SK-N-SH (cell line): ENCODE measurements around the gene NDN. TPM values are rescaled to one million over a fixed set of nuclear protein-coding genes. Genes with fewer than 3 reads are reported as not detected.

Experiments used
- CTCF ChIA-PET: fragments of 300-600, 350-600 bp; formaldehyde crosslinking; extraction: SDS; loops from one replicate; lab custom pipeline; 2021; lab: Yijun Ruan, JAX
- POLR2A ChIA-PET: fragments of 350-600 bp; sonication (Branson Sonifier 250); formaldehyde crosslinking; extraction: SDS; loops from one replicate; lab custom pipeline; 2020; ENCODE audit warnings: antibody characterized with exemption, inconsistent platforms; lab: Yijun Ruan, JAX
- DNase-seq: peaks from one replicate; pipeline ENCODE4 v3.0.0; 2012
- H2AFZ ChIP-seq: fragments of 200-600 bp; sonication (generic); 2 replicates; pipeline ENCODE4 v1.8.1; 2016; ENCODE audit warnings: antibody characterized with exemption, mild to moderate bottlenecking, low read depth
- H3F3A ChIP-seq: fragments of 200-600 bp; sonication (generic); replicated peaks from 2 replicates; pipeline ENCODE3; 2016; ENCODE audit warnings: antibody characterized with exemption, mild to moderate bottlenecking; ENCODE audit not compliant: insufficient read depth
- H3K27ac ChIP-seq, 2 experiments: fragments of 200-500 bp in 1 of 2; fragments of 200-600 bp in 1 of 2; sonication (Bioruptor generic) in 1 of 2; sonication (generic), shearing (Covaris generic) in 1 of 2; 2 replicates each; pipeline versions ENCODE4 v1.5.1 to v1.6.1; 2014 to 2016; ENCODE audit warnings: low read depth in 2 of 2, inconsistent platforms in 1 of 2, low read length in 1 of 2, mild to moderate bottlenecking in 1 of 2, mixed read lengths in 1 of 2
- H3K27me3 ChIP-seq: fragments of 200-600 bp; sonication (generic), shearing (Covaris generic); 2 replicates; pipeline ENCODE4 v1.6.1; 2016; ENCODE audit warnings: mixed run types; ENCODE audit not compliant: insufficient read depth
- H3K36me3 ChIP-seq, 2 experiments: fragments of 200-500 bp in 1 of 2; fragments of 200-600 bp in 1 of 2; sonication (Bioruptor generic) in 1 of 2; sonication (generic) in 1 of 2; replicated peaks in 1 of 2; 2 replicates each; pipeline versions ENCODE3 to v1.5.1; 2014 to 2016; ENCODE audit warnings: low read length in 1 of 2, mild to moderate bottlenecking in 1 of 2; ENCODE audit not compliant: insufficient read depth in 2 of 2, control insufficient read depth in 1 of 2
- H3K4me1 ChIP-seq, 2 experiments: fragments of 200-500 bp in 1 of 2; fragments of 200-600 bp in 1 of 2; sonication (Bioruptor generic) in 1 of 2; sonication (generic), shearing (Covaris generic) in 1 of 2; 2 replicates each; pipeline versions ENCODE4 v1.5.1 to v1.6.1; 2014 to 2016; ENCODE audit warnings: low read depth in 1 of 2, low read length in 1 of 2, mixed run types in 1 of 2; ENCODE audit not compliant: insufficient read depth in 2 of 2, control insufficient read depth in 1 of 2
- H3K4me2 ChIP-seq: fragments of 200-600 bp; sonication (generic), shearing (Covaris generic); 2 replicates; pipeline ENCODE4 v1.6.1; 2017; ENCODE audit warnings: mixed run types
- H3K4me3 ChIP-seq, 2 experiments: fragments of 200-500 bp in 1 of 2; fragments of 200-600 bp in 1 of 2; sonication (Bioruptor generic) in 1 of 2; sonication (generic), shearing (Covaris generic) in 1 of 2; 2 replicates each; pipeline versions ENCODE4 v1.5.1 to v1.8.1; 2014 to 2016; ENCODE audit warnings: low read depth in 2 of 2, inconsistent platforms in 1 of 2, low read length in 1 of 2, mild to moderate bottlenecking in 1 of 2, mixed read lengths in 1 of 2, moderate library complexity in 1 of 2
- H3K79me2 ChIP-seq: fragments of 200-600 bp; sonication (generic); 2 replicates; pipeline ENCODE4 v1.8.1; 2017; ENCODE audit warnings: mild to moderate bottlenecking; ENCODE audit not compliant: insufficient read depth
- H3K9ac ChIP-seq: fragments of 200-600 bp; sonication (generic); 2 replicates; pipeline ENCODE4 v1.6.1; 2017; ENCODE audit warnings: mixed run types
- H3K9me2 ChIP-seq: fragments of 200-600 bp; sonication (generic); 2 replicates; pipeline ENCODE4 v1.6.1; 2017; ENCODE audit warnings: mixed run types
- H3K9me3 ChIP-seq: fragments of 200-600 bp; sonication (generic); 2 replicates; pipeline ENCODE4 v1.6.1; 2017; ENCODE audit warnings: mixed run types, mild to moderate bottlenecking, moderate library complexity
- H4K20me1 ChIP-seq: fragments of 200-600 bp; sonication (generic); 2 replicates; pipeline ENCODE4 v1.6.1; 2017; ENCODE audit warnings: mild to moderate bottlenecking, mixed run types; ENCODE audit not compliant: insufficient read depth
- CTCF ChIP-seq: fragments of 200-600 bp; sonication (generic); IDR thresholded peaks from 2 replicates; pipeline ENCODE4 v1.6.1; 2017; ENCODE audit warnings: antibody characterized with exemption, mild to moderate bottlenecking, moderate library complexity
- ELF1 ChIP-seq: IDR thresholded peaks from 2 replicates; pipeline ENCODE4 v1.4.0; 2012
- EP300 ChIP-seq, 2 experiments: IDR thresholded peaks; 2 replicates each; pipeline versions ENCODE4 v1.4.0 to v1.6.1; 2012; ENCODE audit warnings: borderline replicate concordance in 1 of 2, low read depth in 1 of 2, low read length in 1 of 2
- EZH2phosphoT487 ChIP-seq: fragments of 200-600 bp; sonication (generic); IDR thresholded peaks from 2 replicates; pipeline ENCODE4 v1.6.1; 2017; ENCODE audit warnings: low read depth, mixed run types, mild to moderate bottlenecking, antibody characterized with exemption, moderate library complexity, borderline replicate concordance
- FOXJ3 ChIP-seq: sonication (generic); formaldehyde crosslinking; IDR thresholded peaks from 2 replicates; pipeline ENCODE4 v1.5.1; 2020; ENCODE audit warnings: mild to moderate bottlenecking, missing genetic modification reagents
- GABPA ChIP-seq: IDR thresholded peaks from 2 replicates; pipeline ENCODE4 v1.4.0; 2012; ENCODE audit warnings: low read depth, mild to moderate bottlenecking
- GATA2 ChIP-seq: sonication (generic); formaldehyde crosslinking; IDR thresholded peaks from 2 replicates; pipeline ENCODE4 v1.5.0; 2020; ENCODE audit warnings: mild to moderate bottlenecking, missing genetic modification reagents
- JUND ChIP-seq: IDR thresholded peaks from 2 replicates; pipeline ENCODE4 v1.4.0; 2012
- MAX ChIP-seq: IDR thresholded peaks from 2 replicates; pipeline ENCODE4 v1.4.0; 2012; ENCODE audit warnings: low read depth
- MEF2A ChIP-seq: IDR thresholded peaks from 2 replicates; pipeline ENCODE4 v1.4.0; 2012; ENCODE audit warnings: low read depth, borderline replicate concordance
- MXI1 ChIP-seq: IDR thresholded peaks from 2 replicates; pipeline ENCODE4 v1.6.1; 2012; ENCODE audit warnings: mild to moderate bottlenecking, low read depth, low read length, improper control_type of control experiment
- POLR2AphosphoS5 ChIP-seq: IDR thresholded peaks from 2 replicates; pipeline ENCODE4 v1.6.1; 2012; ENCODE audit warnings: low read depth, low read length
- RFX5 ChIP-seq: IDR thresholded peaks from 2 replicates; pipeline ENCODE4 v1.6.1; 2012; ENCODE audit warnings: mild to moderate bottlenecking, improper control_type of control experiment, low read length
- SIN3A ChIP-seq: IDR thresholded peaks from 2 replicates; pipeline ENCODE4 v1.6.1; 2012; ENCODE audit warnings: low read depth, mild to moderate bottlenecking, low read length, moderate library complexity, borderline replicate concordance
- SMC3 ChIP-seq: IDR thresholded peaks from 2 replicates; pipeline ENCODE4 v1.6.1; 2012; ENCODE audit warnings: low read depth, low read length, improper control_type of control experiment
- TAF1 ChIP-seq: IDR thresholded peaks from 2 replicates; pipeline ENCODE4 v1.6.1; 2012; ENCODE audit warnings: low read depth, mild to moderate bottlenecking, low read length, moderate library complexity, borderline replicate concordance
- TEAD4 ChIP-seq: IDR thresholded peaks from 2 replicates; pipeline ENCODE4 v1.4.0; 2012; ENCODE audit warnings: mild to moderate bottlenecking, borderline replicate concordance; ENCODE audit not compliant: insufficient read depth
- USF1 ChIP-seq: IDR thresholded peaks from 2 replicates; pipeline ENCODE4 v1.4.0; 2012; ENCODE audit warnings: low read depth, borderline replicate concordance
- WGBS: methylation state at CpG from one replicate; pipeline ENCODE4 v1.1.6; 2017; ENCODE audit warnings: low lambda C conversion rate; 5-methylcytosine and 5-hydroxymethylcytosine counted together
- polyA plus RNA-seq, 3 experiments: library from polyadenylated mRNA; depleted of rRNA; stranded (reverse); fragments of >200 nt; gene quantifications; 2 replicates each; pipeline ENCODE4 v1.2.3, GENCODE V29; 2012
- TF ChIP-seq, protein P1 (sequence below): fragments of 150-350 bp; IDR thresholded peaks from 2 replicates; pipeline ENCODE4 v1.6.1; 2017; ENCODE audit warnings: antibody characterized with exemption, low read length, low read depth, borderline replicate concordance
- TF ChIP-seq, protein P2 (sequence below): IDR thresholded peaks from 2 replicates; pipeline ENCODE4 v1.4.0; 2012; ENCODE audit warnings: low read depth, borderline replicate concordance

NDN gene
- polyA plus RNA-seq, 1 of the 3 experiments (the other 2 are of a cell fraction) = 31.6 TPM

GRCh38 chr15:23646165-23647000, 40.7 kb downstream of the NDN start:
- H3K4me1 ChIP-seq = no peaks in the 10 kb centered on the region
- no peak for TF ChIP-seq TEAD4
- no peak for TF ChIP-seq CTCF
- TF ChIP-seq, protein P1, sequence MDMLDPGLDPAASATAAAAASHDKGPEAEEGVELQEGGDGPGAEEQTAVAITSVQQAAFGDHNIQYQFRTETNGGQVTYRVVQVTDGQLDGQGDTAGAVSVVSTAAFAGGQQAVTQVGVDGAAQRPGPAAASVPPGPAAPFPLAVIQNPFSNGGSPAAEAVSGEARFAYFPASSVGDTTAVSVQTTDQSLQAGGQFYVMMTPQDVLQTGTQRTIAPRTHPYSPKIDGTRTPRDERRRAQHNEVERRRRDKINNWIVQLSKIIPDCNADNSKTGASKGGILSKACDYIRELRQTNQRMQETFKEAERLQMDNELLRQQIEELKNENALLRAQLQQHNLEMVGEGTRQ = no peak
- no peak for TF ChIP-seq ELF1
- TF ChIP-seq FOXJ3 (CRISPR knock-in tag) = no peak
- no peak for TF ChIP-seq JUND
- no peak for TF ChIP-seq EZH2phosphoT487
- no peak for TF ChIP-seq MXI1
- no peak for TF ChIP-seq EP300 (IDR thresholded peaks at IDR 0.05; ENCODE audit: borderline replicate concordance in 1 of 2, low read depth in 1 of 2, low read length in 1 of 2)
- no peak for TF ChIP-seq TAF1
- no peak for TF ChIP-seq GABPA
- TF ChIP-seq MAX = no peak
- TF ChIP-seq MEF2A = no peak
- TF ChIP-seq SMC3 = no peak
- no peak for TF ChIP-seq USF1
- TF ChIP-seq RFX5 = no peak
- TF ChIP-seq GATA2 (CRISPR knock-in tag) = no peak
- no peak for TF ChIP-seq SIN3A
- TF ChIP-seq POLR2AphosphoS5 = no peak
- TF ChIP-seq, protein P2, sequence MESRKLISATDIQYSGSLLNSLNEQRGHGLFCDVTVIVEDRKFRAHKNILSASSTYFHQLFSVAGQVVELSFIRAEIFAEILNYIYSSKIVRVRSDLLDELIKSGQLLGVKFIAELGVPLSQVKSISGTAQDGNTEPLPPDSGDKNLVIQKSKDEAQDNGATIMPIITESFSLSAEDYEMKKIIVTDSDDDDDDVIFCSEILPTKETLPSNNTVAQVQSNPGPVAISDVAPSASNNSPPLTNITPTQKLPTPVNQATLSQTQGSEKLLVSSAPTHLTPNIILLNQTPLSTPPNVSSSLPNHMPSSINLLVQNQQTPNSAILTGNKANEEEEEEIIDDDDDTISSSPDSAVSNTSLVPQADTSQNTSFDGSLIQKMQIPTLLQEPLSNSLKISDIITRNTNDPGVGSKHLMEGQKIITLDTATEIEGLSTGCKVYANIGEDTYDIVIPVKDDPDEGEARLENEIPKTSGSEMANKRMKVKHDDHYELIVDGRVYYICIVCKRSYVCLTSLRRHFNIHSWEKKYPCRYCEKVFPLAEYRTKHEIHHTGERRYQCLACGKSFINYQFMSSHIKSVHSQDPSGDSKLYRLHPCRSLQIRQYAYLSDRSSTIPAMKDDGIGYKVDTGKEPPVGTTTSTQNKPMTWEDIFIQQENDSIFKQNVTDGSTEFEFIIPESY = no peak
- no peaks in the 10 kb centered on the region for H3F3A ChIP-seq
- no peak overlapping the region for H3K27ac ChIP-seq
- ChIA-PET POLR2A (no interaction called here), CTCF (no interaction called here)
- H3K9me3 ChIP-seq = no peaks in the 10 kb centered on the region
- H3K4me2 ChIP-seq = peak overlapping the region; percentile 79; the same call in 1 of the 2 replicates
- no peaks in the 10 kb centered on the region for H3K79me2 ChIP-seq
- no peaks in the 10 kb centered on the region for H3K9me2 ChIP-seq
- H3K27me3 ChIP-seq = peaks cover 20% of the 10 kb centered on the region; the same call in 1 of the 2 replicates
- WGBS = 79% methylated on average over 18 of the region's 51 CpGs
- DNase-seq = peak; percentile 23
- H3K4me3 ChIP-seq = peak overlapping the region in 1 of 2 experiments; percentile 61; a peak in 1 of 4 replicates
- H3K36me3 ChIP-seq = no peaks in the 10 kb centered on the region
- no peaks in the 10 kb centered on the region for H4K20me1 ChIP-seq
- H2AFZ ChIP-seq = no peak overlapping the region
- H3K9ac ChIP-seq = no peak overlapping the region
